ENCODE results near the gene RIMS3.
"Not testable (repeated sequence)": the region's sequence is repeated elsewhere in the genome, so short reads cannot be mapped to it uniquely, and the experiment has no call there.

Gene RIMS3

GRCh38 chr1:40665335-40666171 lies at the start of gene RIMS3:
Gene RIMS3, minus strand, starts transcription at chr1:40665682. Its CDS starts 23,757 bp downstream, at chr1:40641925.
- intact Hi-C loops (cut with DNase I) = no loop called here
- DNase-seq = peak; percentile 55 to 94 (median 88)

- intact Hi-C loops (cut with DNase I) = no loop called here
Observed at GRCh38 chr1:40712997-40713396, 47.5 kb upstream of the RIMS3 start.

GRCh38 chr1:40712405-40712944 lies 47.0 kb upstream of the RIMS3 start:
- intact Hi-C loops (cut with DNase I) = no loop called here
- no peak for DNase-seq

More at GRCh38 chr1:40712997-40713396, 47.5 kb upstream of the RIMS3 start:
- peak in 1 of 42 donors; percentile 4 for DNase-seq

GRCh38 chr1:40711465-40712404 lies 46.3 kb upstream of the RIMS3 start:
- DNase-seq = peak in 1 of 42 donors; percentile 8
- intact Hi-C loops (cut with DNase I) = no loop called here

GRCh38 chr1:40710581-40711315 lies 45.3 kb upstream of the RIMS3 start:
- peak in 24 of 42 donors; percentile 4 to 55 (median 28) for DNase-seq
- intact Hi-C loops (cut with DNase I) = no loop called here

GRCh38 chr1:40709802-40710278 lies 44.4 kb upstream of the RIMS3 start:
- peak in 1 of 42 donors; percentile 3 for DNase-seq
- intact Hi-C loops (cut with DNase I) = loop anchor here (2.0 kb wide), 1 partner anchor 19 kb away; the partner anchor contains the start of gene NFYC

GRCh38 chr1:40709100-40709801 lies 43.8 kb upstream of the RIMS3 start:
- intact Hi-C loops (cut with DNase I) = loop anchor here (2.0 kb wide), 1 partner anchor 18 kb away; the partner anchor contains the start of gene NFYC

GRCh38 chr1:40708750-40709099 lies 43.2 kb upstream of the RIMS3 start:
- intact Hi-C loops (cut with DNase I) = loop anchor here (2.0 kb wide), 1 partner anchor 18 kb away; the partner anchor contains the start of gene NFYC
- DNase-seq = peak in 2 of 42 donors; percentile 8 to 20

More at GRCh38 chr1:40709100-40709801, 43.8 kb upstream of the RIMS3 start:
- peak; percentile 23 to 96 (median 84) for DNase-seq

- intact Hi-C loops (cut with DNase I) = no loop called here
- no peak for DNase-seq
Observed at GRCh38 chr1:40706626-40707025, 41.1 kb upstream of the RIMS3 start.

GRCh38 chr1:40704817-40705733 lies 39.6 kb upstream of the RIMS3 start:
- intact Hi-C loops (cut with DNase I) = no loop called here
- no peak for DNase-seq

GRCh38 chr1:40703316-40703715 lies 37.8 kb upstream of the RIMS3 start:
- intact Hi-C loops (cut with DNase I) = no loop called here

GRCh38 chr1:40702810-40703209 lies 37.3 kb upstream of the RIMS3 start:
- intact Hi-C loops (cut with DNase I); DNase-seq: not testable (repeated sequence)

More at GRCh38 chr1:40703316-40703715, 37.8 kb upstream of the RIMS3 start:
- no peak for DNase-seq

GRCh38 chr1:40701684-40702083 lies 36.2 kb upstream of the RIMS3 start:
- intact Hi-C loops (cut with DNase I) = no loop called here

GRCh38 chr1:40699787-40700186 lies 34.3 kb upstream of the RIMS3 start:
- intact Hi-C loops (cut with DNase I) = no loop called here
- DNase-seq = no peak

More at GRCh38 chr1:40701684-40702083, 36.2 kb upstream of the RIMS3 start:
- DNase-seq = no peak

GRCh38 chr1:40697436-40697835 lies 32.0 kb upstream of the RIMS3 start:
- intact Hi-C loops (cut with DNase I) = no loop called here
- no peak for DNase-seq

- DNase-seq = no peak
- intact Hi-C loops (cut with DNase I) = no loop called here
Observed at GRCh38 chr1:40696294-40696693, 30.8 kb upstream of the RIMS3 start.

All from head of caudate nucleus (tissue), 42 donors.